NCI-H446 treated with DMSO at 0.1 percent for 48 hours (cell line): ENCODE data around the gene FASTKD1.
"Not testable (repeated sequence)": the region's sequence is repeated elsewhere in the genome, so short reads cannot be mapped to it uniquely, and the experiment has no call there.

ENCODE experiments used
- DNase-seq: peaks from one replicate; lab custom pipeline; 2025; lab: John Stamatoyannopoulos, UW

The FASTKD1 gene

GRCh38 chr2:169573160-169573973 lies at the start of gene FASTKD1:
TSS of gene FASTKD1 (minus strand) at chr2:169573865. CDS start at chr2:169572029, 1,836 bp downstream.
- peak; percentile 82 for DNase-seq

GRCh38 chr2:169623235-169623634 lies 49.6 kb upstream of the FASTKD1 start:
- no peak for DNase-seq

- no peak for DNase-seq
Measured at GRCh38 chr2:169620509-169620908, 46.8 kb upstream of the FASTKD1 start.

GRCh38 chr2:169619946-169620345 lies 46.3 kb upstream of the FASTKD1 start:
- DNase-seq, result no peak

GRCh38 chr2:169615982-169616381 lies 42.3 kb upstream of the FASTKD1 start:
- not testable (repeated sequence) for DNase-seq

GRCh38 chr2:169613876-169614275 lies 40.2 kb upstream of the FASTKD1 start:
- no peak for DNase-seq

- no peak for DNase-seq
Measured at GRCh38 chr2:169609264-169609663, 35.6 kb upstream of the FASTKD1 start.

GRCh38 chr2:169599568-169599967 lies 25.9 kb upstream of the FASTKD1 start:
- DNase-seq, result no peak

GRCh38 chr2:169598982-169599381 lies 25.3 kb upstream of the FASTKD1 start:
- no peak for DNase-seq

GRCh38 chr2:169596546-169596945 lies 22.9 kb upstream of the FASTKD1 start:
- DNase-seq, result not testable (repeated sequence)

GRCh38 chr2:169590804-169591203 lies 17.1 kb upstream of the FASTKD1 start:
- no peak for DNase-seq

- DNase-seq, result no peak
Measured at GRCh38 chr2:169585673-169586072, 12.0 kb upstream of the FASTKD1 start.

- DNase-seq, result peak; percentile 82
Measured at GRCh38 chr2:169584005-169584877, 10.6 kb upstream of the FASTKD1 start, which contains the start of gene PPIG. TSS of gene PPIG (plus strand) at chr2:169584351. CDS start at chr2:169604042, 19,691 bp downstream.

GRCh38 chr2:169583518-169583917 lies 9.9 kb upstream of the FASTKD1 start:
- DNase-seq, result no peak

GRCh38 chr2:169582552-169583266 lies 9.0 kb upstream of the FASTKD1 start:
- DNase-seq, result not testable (repeated sequence)

- no peak for DNase-seq
Measured at GRCh38 chr2:169579044-169579443, 5.4 kb upstream of the FASTKD1 start.

GRCh38 chr2:169575264-169575663 lies 1.6 kb upstream of the FASTKD1 start:
- DNase-seq, result not testable (repeated sequence)

- DNase-seq, result not testable (repeated sequence)
Measured at GRCh38 chr2:169574539-169574938, 874 bp upstream of the FASTKD1 start.

GRCh38 chr2:169573974-169574299 lies 272 bp upstream of the FASTKD1 start:
- no peak for DNase-seq

- no peak for DNase-seq
Measured at GRCh38 chr2:169572821-169573159, 875 bp downstream of the FASTKD1 start.

GRCh38 chr2:169572189-169572588 lies 1.5 kb downstream of the FASTKD1 start:
- DNase-seq, result no peak

GRCh38 chr2:169571571-169571970 lies 2.1 kb downstream of the FASTKD1 start:
- no peak for DNase-seq
